Measurements from ENCODE around the gene RRAGC. TPM values are rescaled to one million over a fixed set of nuclear protein-coding genes. Genes with fewer than 3 reads are reported as not detected.

The RRAGC gene
- total and polyA plus RNA-seq, 10 donors, result 9.4 to 28.1 (median 19.6) TPM

DNA sequence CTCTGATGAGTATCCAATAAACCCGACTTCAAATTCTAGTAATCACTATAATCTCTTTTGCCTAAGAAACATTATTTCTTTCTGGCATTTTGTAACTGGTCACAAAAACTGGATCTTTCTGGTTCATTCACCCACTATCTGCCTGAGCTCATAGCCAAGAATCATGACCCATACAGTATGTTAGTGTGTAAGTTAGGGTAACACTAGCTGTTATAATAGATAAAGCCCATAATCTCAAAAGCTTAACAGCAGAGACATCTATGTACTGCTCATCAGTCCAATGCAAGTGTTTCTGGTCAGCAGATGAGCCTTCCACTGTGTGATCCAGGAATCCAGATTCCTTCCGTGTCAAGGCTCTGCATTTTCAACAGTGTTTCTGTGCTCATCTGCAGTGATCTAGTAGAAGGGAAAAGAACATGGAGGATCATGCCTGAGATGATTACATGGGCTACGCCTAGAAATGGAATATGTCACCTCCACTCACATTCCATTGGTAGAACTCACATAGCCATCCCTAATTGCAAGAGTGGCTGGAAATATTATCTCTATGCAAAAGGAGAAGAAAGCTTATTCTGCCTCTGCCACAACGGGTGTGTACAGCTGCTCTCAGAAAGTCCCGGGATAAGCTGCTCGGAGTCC, 27.7 kb downstream of the RRAGC start:
- Histone ChIP-seq H3K36me3 (peaks cover 0 to under 1% (median 0%) of the 10 kb centered on the region in 6 donors), H3K4me1 (peaks cover 0 to 39% (median 14%) of the 10 kb centered on the region in 6 donors), H3K27ac (no peak overlapping the region), H3K4me3 (no peak overlapping the region), H3K27me3 (replicated peaks in 1 of 7) (peaks cover 0 to 28% (median 0%) of the 10 kb centered on the region in 7 donors), H3K9me3 (no peaks in the 10 kb centered on the region)
- TF ChIP-seq, protein P1, sequence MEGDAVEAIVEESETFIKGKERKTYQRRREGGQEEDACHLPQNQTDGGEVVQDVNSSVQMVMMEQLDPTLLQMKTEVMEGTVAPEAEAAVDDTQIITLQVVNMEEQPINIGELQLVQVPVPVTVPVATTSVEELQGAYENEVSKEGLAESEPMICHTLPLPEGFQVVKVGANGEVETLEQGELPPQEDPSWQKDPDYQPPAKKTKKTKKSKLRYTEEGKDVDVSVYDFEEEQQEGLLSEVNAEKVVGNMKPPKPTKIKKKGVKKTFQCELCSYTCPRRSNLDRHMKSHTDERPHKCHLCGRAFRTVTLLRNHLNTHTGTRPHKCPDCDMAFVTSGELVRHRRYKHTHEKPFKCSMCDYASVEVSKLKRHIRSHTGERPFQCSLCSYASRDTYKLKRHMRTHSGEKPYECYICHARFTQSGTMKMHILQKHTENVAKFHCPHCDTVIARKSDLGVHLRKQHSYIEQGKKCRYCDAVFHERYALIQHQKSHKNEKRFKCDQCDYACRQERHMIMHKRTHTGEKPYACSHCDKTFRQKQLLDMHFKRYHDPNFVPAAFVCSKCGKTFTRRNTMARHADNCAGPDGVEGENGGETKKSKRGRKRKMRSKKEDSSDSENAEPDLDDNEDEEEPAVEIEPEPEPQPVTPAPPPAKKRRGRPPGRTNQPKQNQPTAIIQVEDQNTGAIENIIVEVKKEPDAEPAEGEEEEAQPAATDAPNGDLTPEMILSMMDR (IDR thresholded peaks at IDR 0.05 in 8 of 11, conservative IDR thresholded peaks at IDR 0.05 in 3 of 11), result no peak
- TF ChIP-seq POLR2AphosphoS5 (IDR thresholded peaks at IDR 0.05), result no peak
- TF ChIP-seq POLR2A (IDR thresholded peaks at IDR 0.05), result no peak
- intact Hi-C loops (cut with DNase I; ENCODE audit: low total_unique reads), result loop anchor here (10.0 kb wide), 1 partner anchor 797 kb away; no protein-coding TSS in a partner anchor
- DNase-seq, result no peak
- 70 to 92% (median 82%) methylated on average over 6 of the region's 6 CpGs for WGBS, 5 donors

DNA sequence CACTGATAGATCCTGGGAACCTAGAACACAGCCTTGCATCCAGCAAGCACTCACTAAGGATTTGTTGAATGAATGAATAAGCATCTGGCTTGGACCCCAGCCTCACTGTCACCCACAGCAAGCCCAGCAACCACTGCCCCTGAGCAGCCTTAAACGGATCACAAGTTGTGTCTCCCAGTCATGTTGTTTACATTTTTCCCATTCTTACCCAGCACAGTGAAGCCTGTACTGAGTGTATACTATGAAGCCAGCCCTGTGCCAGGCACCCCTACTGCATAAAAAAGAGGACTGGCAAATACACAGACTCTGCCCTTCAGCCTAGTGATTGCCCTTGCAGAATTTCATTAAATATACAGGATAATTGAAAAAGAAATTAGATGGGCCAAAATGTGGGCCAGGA, 30.2 kb downstream of the RRAGC start:
- no peak overlapping the region for H3K4me3 ChIP-seq
- H3K4me1 ChIP-seq, result peaks cover 0 to 21% (median 7%) of the 10 kb centered on the region in 6 donors
- TF ChIP-seq, protein P1 (IDR thresholded peaks at IDR 0.05 in 8 of 11, conservative IDR thresholded peaks at IDR 0.05 in 3 of 11), result no peak
- TF ChIP-seq POLR2A (IDR thresholded peaks at IDR 0.05) (no peak), POLR2AphosphoS5 (IDR thresholded peaks at IDR 0.05) (no peak)
- intact Hi-C loops (cut with DNase I; ENCODE audit: low total_unique reads), result no loop called here
- H3K27ac ChIP-seq, result no peak overlapping the region
- H3K9me3 ChIP-seq, result no peaks in the 10 kb centered on the region
- WGBS, 5 donors, result 65 to 79% (median 71%) methylated on average over 1 of the region's 1 CpG
- H3K36me3 ChIP-seq, result no peaks in the 10 kb centered on the region
- H3K27me3 ChIP-seq (replicated peaks in 1 of 7), result peaks cover 0 to 41% (median 0%) of the 10 kb centered on the region in 7 donors
- no peak for DNase-seq

DNA sequence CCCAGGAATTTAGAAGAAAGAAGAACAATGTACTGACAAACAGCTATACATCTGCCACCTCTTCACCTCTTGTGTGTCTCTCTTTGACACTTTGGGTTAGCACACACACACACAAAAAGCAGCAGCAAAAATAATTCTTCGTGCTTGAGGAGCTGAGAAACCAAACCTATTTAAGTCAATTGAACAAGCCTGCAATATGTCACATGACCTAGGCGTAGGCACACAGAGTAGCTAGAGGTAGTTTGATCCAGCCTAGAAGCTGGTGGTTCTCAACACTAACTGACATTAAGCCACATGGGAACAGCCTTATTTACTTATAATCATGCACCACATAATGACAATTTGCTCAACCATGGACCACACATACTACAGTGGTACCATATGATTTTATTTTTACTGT, 32.3 kb downstream of the RRAGC start:
- peak overlapping the region in 3 of 8 donors; percentile 7 to 45 (median 43) for H3K27ac ChIP-seq
- no peak for DNase-seq
- no peak for TF ChIP-seq POLR2A (IDR thresholded peaks at IDR 0.05)
- TF ChIP-seq POLR2AphosphoS5 (IDR thresholded peaks at IDR 0.05), result no peak
- TF ChIP-seq, protein P1 (IDR thresholded peaks at IDR 0.05 in 8 of 11, conservative IDR thresholded peaks at IDR 0.05 in 3 of 11), result no peak
- H3K4me1 ChIP-seq, result peaks cover 0 to 5% (median 0%) of the 10 kb centered on the region in 6 donors
- H3K27me3 ChIP-seq (replicated peaks in 1 of 7), result peaks cover 0 to 55% (median 0%) of the 10 kb centered on the region in 7 donors
- no peak overlapping the region for H3K4me3 ChIP-seq
- intact Hi-C loops (cut with DNase I; ENCODE audit: low total_unique reads), result no loop called here
- H3K36me3 ChIP-seq, result no peaks in the 10 kb centered on the region
- WGBS, 5 donors, result 45 to 83% (median 66%) methylated on average over 2 of the region's 2 CpGs
- H3K9me3 ChIP-seq, result no peaks in the 10 kb centered on the region

DNA sequence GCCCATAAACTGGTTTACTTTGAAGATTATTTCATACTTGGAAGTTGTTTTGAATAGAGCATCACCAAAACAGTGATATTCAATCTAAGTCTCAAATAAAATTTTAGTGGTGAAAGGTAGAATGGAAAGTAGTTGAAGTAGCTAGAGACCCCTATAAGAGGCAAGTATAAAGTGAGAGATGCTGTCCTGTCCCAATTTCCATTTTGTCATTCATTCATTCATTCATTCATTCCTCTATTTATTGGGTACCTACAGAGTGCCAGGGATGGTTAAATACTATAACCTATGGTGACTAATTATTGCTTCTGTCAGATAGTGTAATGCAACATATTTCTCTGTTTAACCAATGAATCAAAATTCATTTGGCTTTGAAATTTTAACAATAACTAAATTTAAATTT, 32.7 kb downstream of the RRAGC start:
- Histone ChIP-seq H3K9me3 (no peaks in the 10 kb centered on the region), H3K4me1 (peaks cover 0 to 5% (median 0%) of the 10 kb centered on the region in 6 donors), H3K36me3 (no peaks in the 10 kb centered on the region), H3K27ac (no peak overlapping the region), H3K27me3 (replicated peaks in 1 of 7) (peaks cover 0 to 59% (median 0%) of the 10 kb centered on the region in 7 donors), H3K4me3 (no peak overlapping the region)
- TF ChIP-seq POLR2AphosphoS5 (IDR thresholded peaks at IDR 0.05) (no peak), POLR2A (IDR thresholded peaks at IDR 0.05) (no peak)
- TF ChIP-seq, protein P1 (IDR thresholded peaks at IDR 0.05 in 8 of 11, conservative IDR thresholded peaks at IDR 0.05 in 3 of 11), result no peak
- intact Hi-C loops (cut with DNase I; ENCODE audit: low total_unique reads), result no loop called here
- no peak for DNase-seq
